Liver (tissue), 9 donors: Measurements from ENCODE around the gene MBNL2. TPM values are rescaled to one million over a fixed set of nuclear protein-coding genes. Genes with fewer than 3 reads are reported as not detected.

Experiments
- DNase-seq: peaks from one replicate; pipeline ENCODE4 v3.0.0-alpha.2; 2017; ENCODE audit warnings: low spot score
- H3K27ac ChIP-seq, 2 donors: one replicate each; pipeline ENCODE4 v1.7.0; 2013; ENCODE audit warnings: inconsistent platforms in 2 of 2, low read length in 2 of 2, control low read depth in 1 of 2, low read depth in 1 of 2, mild to moderate bottlenecking in 1 of 2
- H3K27me3 ChIP-seq, 4 donors: one replicate each; pipeline versions ENCODE4 v1.6.1 to v1.7.0; 2013; ENCODE audit warnings: low read length in 3 of 4, inconsistent platforms in 1 of 4, mild to moderate bottlenecking in 1 of 4, moderate library complexity in 1 of 4; ENCODE audit not compliant: control insufficient read depth in 4 of 4, insufficient read depth in 4 of 4
- H3K36me3 ChIP-seq, 4 donors: one replicate each; pipeline versions ENCODE4 v1.6.1 to v1.7.0; 2013; ENCODE audit warnings: low read length in 3 of 4, mild to moderate bottlenecking in 3 of 4, low read depth in 1 of 4, moderate library complexity in 1 of 4; ENCODE audit not compliant: control insufficient read depth in 4 of 4, insufficient read depth in 3 of 4
- H3K4me1 ChIP-seq, 4 donors: one replicate each; pipeline versions ENCODE4 v1.6.1 to v1.7.0; 2013; ENCODE audit warnings: low read length in 3 of 4, mild to moderate bottlenecking in 3 of 4, moderate library complexity in 1 of 4; ENCODE audit not compliant: control insufficient read depth in 4 of 4, insufficient read depth in 4 of 4
- H3K4me3 ChIP-seq, 3 donors: one replicate each; pipeline versions ENCODE4 v1.6.1 to v1.7.0; 2013; ENCODE audit warnings: low read length in 3 of 3, control low read depth in 1 of 3, low read depth in 1 of 3, mild to moderate bottlenecking in 1 of 3
- H3K9ac ChIP-seq, 2 donors: one replicate each; pipeline ENCODE4 v1.7.0; 2013; ENCODE audit warnings: low read length in 2 of 2, mild to moderate bottlenecking in 2 of 2, moderate library complexity in 2 of 2, control low read depth in 1 of 2, low read depth in 1 of 2
- H3K9me3 ChIP-seq, 4 donors: one replicate each; pipeline versions ENCODE4 v1.6.1 to v1.7.0; 2013; ENCODE audit warnings: low read length in 3 of 4; ENCODE audit not compliant: control insufficient read depth in 4 of 4
- ATF3 ChIP-seq: IDR thresholded peaks from 2 replicates; pipeline ENCODE4 v1.6.1; 2016; ENCODE audit warnings: antibody characterized with exemption
- EGR1 ChIP-seq, 2 donors: IDR thresholded peaks; 2 replicates each; pipeline ENCODE4 v1.6.1; 2016 to 2018; ENCODE audit warnings: antibody characterized with exemption in 2 of 2, low read depth in 2 of 2
- FOXA1 ChIP-seq: IDR thresholded peaks from 2 replicates; pipeline ENCODE4 v1.6.1; 2016; ENCODE audit warnings: antibody characterized with exemption
- FOXA2 ChIP-seq: IDR thresholded peaks from 2 replicates; pipeline ENCODE4 v1.6.1; 2016; ENCODE audit warnings: antibody characterized with exemption
- GABPA ChIP-seq, 2 donors: IDR thresholded peaks in 1 of 2; conservative IDR thresholded peaks in 1 of 2; 2 replicates each; pipeline ENCODE4 v1.6.1; 2016; ENCODE audit warnings: antibody characterized with exemption in 2 of 2, mild to moderate bottlenecking in 1 of 2, moderate library complexity in 1 of 2
- HNF4A ChIP-seq, 2 donors: conservative IDR thresholded peaks; 2 replicates each; pipeline ENCODE4 v1.6.1; 2016; ENCODE audit warnings: antibody characterized with exemption in 2 of 2, mild to moderate bottlenecking in 2 of 2
- HNF4G ChIP-seq: IDR thresholded peaks from 2 replicates; pipeline ENCODE4 v1.6.1; 2016; ENCODE audit warnings: antibody characterized with exemption
- JUND ChIP-seq, 2 donors: IDR thresholded peaks; 2 replicates each; pipeline ENCODE4 v1.6.1; 2016; ENCODE audit warnings: antibody characterized with exemption in 2 of 2
- MAX ChIP-seq: IDR thresholded peaks from 2 replicates; pipeline ENCODE4 v1.6.1; 2016; ENCODE audit warnings: antibody characterized with exemption
- NR2F2 ChIP-seq: IDR thresholded peaks from 2 replicates; pipeline ENCODE4 v1.6.1; 2016; ENCODE audit warnings: antibody characterized with exemption
- RAD21 ChIP-seq, 2 donors: IDR thresholded peaks; 2 replicates each; pipeline ENCODE4 v1.6.1; 2016; ENCODE audit warnings: antibody characterized with exemption in 2 of 2, mild to moderate bottlenecking in 2 of 2
- REST ChIP-seq: IDR thresholded peaks from 2 replicates; pipeline ENCODE4 v1.6.1; 2016; ENCODE audit warnings: antibody characterized with exemption, mild to moderate bottlenecking
- RXRA ChIP-seq, 2 donors: IDR thresholded peaks; 2 replicates each; pipeline ENCODE4 v1.6.1; 2017 to 2018; ENCODE audit warnings: antibody characterized with exemption in 2 of 2, mild to moderate bottlenecking in 1 of 2
- SP1 ChIP-seq: IDR thresholded peaks from 2 replicates; pipeline ENCODE4 v1.6.1; 2018; ENCODE audit warnings: antibody characterized with exemption, mild to moderate bottlenecking
- TAF1 ChIP-seq: conservative IDR thresholded peaks from 2 replicates; pipeline ENCODE4 v1.6.1; 2016; ENCODE audit warnings: antibody characterized with exemption, mild to moderate bottlenecking
- YY1 ChIP-seq: IDR thresholded peaks from 2 replicates; pipeline ENCODE4 v1.6.1; 2016; ENCODE audit warnings: antibody characterized with exemption, mild to moderate bottlenecking
- ZBTB33 ChIP-seq: IDR thresholded peaks from 2 replicates; pipeline ENCODE4 v1.6.1; 2016; ENCODE audit warnings: antibody characterized with exemption
- whole genome bisulfite sequencing: extraction: QIAGEN DNeasy Blood & Tissue Kit; methylation state at CpG from one replicate; pipeline ENCODE4 v1.1.7; 2013; 5-methylcytosine and 5-hydroxymethylcytosine counted together
- polyA plus RNA-seq, 2 donors: library from polyadenylated mRNA; stranded (reverse) in 1 of 2; unstranded in 1 of 2; fragments of 200-250 nt in 1 of 2; fragments of >200 nt in 1 of 2; fragmentation: Nextera tagmentation in 1 of 2; extraction: Ambion mirVana in 1 of 2; gene quantifications; one replicate each; pipeline versions ENCODE4 v1.2.1 to v1.2.3, GENCODE V29; 2013 to 2015
- total RNA-seq, 2 donors: library from RNA; depleted of rRNA; stranded (reverse); fragments of >200 nt; gene quantifications; one replicate each; pipeline ENCODE4 v1.2.3, GENCODE V29; 2014
- TF ChIP-seq, protein P1 (sequence below): fragments of 150-350 bp; IDR thresholded peaks from 2 replicates; pipeline ENCODE4 v1.5.1; 2017; ENCODE audit warnings: improper control_type of control experiment, low read depth, low read length; ENCODE audit not compliant: missing input control
- donor health status: healthy.
- donor health status: healthy.
- donor health status: healthy.
- donor health status: healthy.
- donor health status: healthy.

The MBNL2 gene
- total and polyA plus RNA-seq, 4 donors, result 16.0 to 49.6 (median 36.8) TPM

- Histone ChIP-seq H3K9me3 (no peaks in the 10 kb centered on the region), H3K9ac (no peak overlapping the region), H3K4me1 (no peaks in the 10 kb centered on the region), H3K27me3 (no peaks in the 10 kb centered on the region), H3K27ac (no peak overlapping the region), H3K36me3 (peaks cover 0 to 45% (median 30%) of the 10 kb centered on the region in 4 donors), H3K4me3 (no peak overlapping the region)
- 93% methylated on average over 6 of the region's 6 CpGs for WGBS
- no peak for DNase-seq
- TF ChIP-seq YY1, result no peak
- TF ChIP-seq ATF3, result no peak
- TF ChIP-seq MAX, result no peak
- TF ChIP-seq FOXA2, result no peak
- TF ChIP-seq TAF1, result no peak
- TF ChIP-seq REST, result no peak
- no peak for TF ChIP-seq HNF4G
- no peak for TF ChIP-seq SP1
- TF ChIP-seq FOXA1, result no peak
- TF ChIP-seq HNF4A (conservative IDR thresholded peaks at IDR 0.05), result no peak
- no peak for TF ChIP-seq JUND (IDR thresholded peaks at IDR 0.05)
- no peak for TF ChIP-seq GABPA (IDR thresholded peaks at IDR 0.05 in 1 of 2, conservative IDR thresholded peaks at IDR 0.05 in 1 of 2)
- TF ChIP-seq, protein P1, sequence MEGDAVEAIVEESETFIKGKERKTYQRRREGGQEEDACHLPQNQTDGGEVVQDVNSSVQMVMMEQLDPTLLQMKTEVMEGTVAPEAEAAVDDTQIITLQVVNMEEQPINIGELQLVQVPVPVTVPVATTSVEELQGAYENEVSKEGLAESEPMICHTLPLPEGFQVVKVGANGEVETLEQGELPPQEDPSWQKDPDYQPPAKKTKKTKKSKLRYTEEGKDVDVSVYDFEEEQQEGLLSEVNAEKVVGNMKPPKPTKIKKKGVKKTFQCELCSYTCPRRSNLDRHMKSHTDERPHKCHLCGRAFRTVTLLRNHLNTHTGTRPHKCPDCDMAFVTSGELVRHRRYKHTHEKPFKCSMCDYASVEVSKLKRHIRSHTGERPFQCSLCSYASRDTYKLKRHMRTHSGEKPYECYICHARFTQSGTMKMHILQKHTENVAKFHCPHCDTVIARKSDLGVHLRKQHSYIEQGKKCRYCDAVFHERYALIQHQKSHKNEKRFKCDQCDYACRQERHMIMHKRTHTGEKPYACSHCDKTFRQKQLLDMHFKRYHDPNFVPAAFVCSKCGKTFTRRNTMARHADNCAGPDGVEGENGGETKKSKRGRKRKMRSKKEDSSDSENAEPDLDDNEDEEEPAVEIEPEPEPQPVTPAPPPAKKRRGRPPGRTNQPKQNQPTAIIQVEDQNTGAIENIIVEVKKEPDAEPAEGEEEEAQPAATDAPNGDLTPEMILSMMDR, result no peak
- no peak for TF ChIP-seq NR2F2
- no peak for TF ChIP-seq ZBTB33
- no peak for TF ChIP-seq EGR1 (IDR thresholded peaks at IDR 0.05; ENCODE audit: low read depth in 2 of 2)
Measured at GRCh38 chr13:97376981-97377380, 154.8 kb downstream of the MBNL2 start.

GRCh38 chr13:97379386-97379785 is 157.3 kb downstream of the MBNL2 start:
- DNase-seq, result no peak
- Histone ChIP-seq H3K4me3 (no peak overlapping the region), H3K4me1 (no peaks in the 10 kb centered on the region), H3K36me3 (peaks cover 0 to 47% (median 28%) of the 10 kb centered on the region in 4 donors), H3K27ac (no peak overlapping the region), H3K9me3 (no peaks in the 10 kb centered on the region), H3K9ac (no peak overlapping the region), H3K27me3 (no peaks in the 10 kb centered on the region)
- no peak for TF ChIP-seq ATF3
- no peak for TF ChIP-seq TAF1
- TF ChIP-seq MAX, result no peak
- TF ChIP-seq RAD21 (IDR thresholded peaks at IDR 0.05), result no peak
- TF ChIP-seq HNF4G, result no peak
- no peak for TF ChIP-seq FOXA2
- TF ChIP-seq GABPA (IDR thresholded peaks at IDR 0.05 in 1 of 2, conservative IDR thresholded peaks at IDR 0.05 in 1 of 2), result no peak
- TF ChIP-seq RXRA (IDR thresholded peaks at IDR 0.05), result no peak
- TF ChIP-seq EGR1 (IDR thresholded peaks at IDR 0.05; ENCODE audit: low read depth in 2 of 2), result no peak
- no peak for TF ChIP-seq SP1
- no peak for TF ChIP-seq ZBTB33
- TF ChIP-seq FOXA1, result no peak
- TF ChIP-seq, protein P1, result no peak
- no peak for TF ChIP-seq HNF4A (conservative IDR thresholded peaks at IDR 0.05)
- WGBS, result 88% methylated on average over 5 of the region's 5 CpGs
